Uterus (tissue), 2 donors: ENCODE results near the gene GNAO1.

Source experiments
- POLR2A ChIP-seq, 2 donors: fragments of 450-650 bp; IDR thresholded peaks; one replicate each; pipeline ENCODE4 v1.6.1; 2016; ENCODE audit warnings: antibody characterized with exemption in 2 of 2, mild to moderate bottlenecking in 1 of 2, moderate library complexity in 1 of 2
- TF ChIP-seq, protein P1 (sequence below), 4 experiments: fragments of 200-600 bp in 2 of 4; fragments of 450-650 bp in 2 of 4; sonication (generic) in 2 of 4; IDR thresholded peaks; one replicate each; pipeline ENCODE4 v1.5.1; 2016 to 2019; ENCODE audit warnings: antibody characterized with exemption in 4 of 4, mild to moderate bottlenecking in 2 of 4, moderate library complexity in 1 of 4

DNA sequence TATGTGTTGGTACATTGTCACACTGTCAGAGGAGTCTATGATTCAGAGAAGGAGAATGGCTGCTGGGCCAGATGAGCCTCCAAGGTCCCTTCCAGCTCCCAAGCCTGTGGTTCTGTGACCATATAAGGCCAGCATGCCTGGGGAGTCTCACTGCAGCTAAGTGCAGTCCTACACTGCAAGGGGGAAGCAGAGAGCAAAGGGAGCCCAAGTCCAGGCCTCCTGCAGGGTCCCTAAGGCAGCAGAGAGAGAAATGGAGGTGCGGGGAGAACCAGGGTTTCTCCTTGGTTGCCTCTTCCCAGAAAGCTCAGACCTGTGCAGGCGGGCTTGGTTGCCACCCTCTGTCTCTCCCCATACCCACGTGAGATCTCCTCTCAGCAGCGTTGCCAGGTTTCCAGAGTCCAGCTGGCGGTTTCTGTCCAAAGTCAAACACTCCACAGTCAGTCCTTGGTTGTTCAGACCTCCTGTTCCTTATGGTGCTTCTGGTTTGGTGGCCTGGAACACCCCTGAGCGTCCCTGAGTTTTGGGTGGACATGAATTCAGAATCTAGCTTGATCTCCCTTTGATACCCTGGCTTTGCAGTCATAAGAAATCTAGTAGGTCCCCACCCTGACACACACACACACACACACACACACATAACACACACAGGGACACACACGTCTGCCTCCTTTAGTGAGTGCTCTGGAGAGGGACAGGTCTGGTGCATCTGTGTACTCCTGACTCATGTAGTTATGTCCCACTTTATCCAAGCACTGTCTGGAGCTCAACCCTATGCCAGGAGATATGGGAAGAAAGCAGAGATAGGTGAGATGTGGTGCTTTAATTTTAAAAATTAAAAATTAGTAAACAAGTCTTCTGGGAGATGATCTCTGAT is 78.8 kb downstream of the GNAO1 start:
- TF ChIP-seq, protein P1, sequence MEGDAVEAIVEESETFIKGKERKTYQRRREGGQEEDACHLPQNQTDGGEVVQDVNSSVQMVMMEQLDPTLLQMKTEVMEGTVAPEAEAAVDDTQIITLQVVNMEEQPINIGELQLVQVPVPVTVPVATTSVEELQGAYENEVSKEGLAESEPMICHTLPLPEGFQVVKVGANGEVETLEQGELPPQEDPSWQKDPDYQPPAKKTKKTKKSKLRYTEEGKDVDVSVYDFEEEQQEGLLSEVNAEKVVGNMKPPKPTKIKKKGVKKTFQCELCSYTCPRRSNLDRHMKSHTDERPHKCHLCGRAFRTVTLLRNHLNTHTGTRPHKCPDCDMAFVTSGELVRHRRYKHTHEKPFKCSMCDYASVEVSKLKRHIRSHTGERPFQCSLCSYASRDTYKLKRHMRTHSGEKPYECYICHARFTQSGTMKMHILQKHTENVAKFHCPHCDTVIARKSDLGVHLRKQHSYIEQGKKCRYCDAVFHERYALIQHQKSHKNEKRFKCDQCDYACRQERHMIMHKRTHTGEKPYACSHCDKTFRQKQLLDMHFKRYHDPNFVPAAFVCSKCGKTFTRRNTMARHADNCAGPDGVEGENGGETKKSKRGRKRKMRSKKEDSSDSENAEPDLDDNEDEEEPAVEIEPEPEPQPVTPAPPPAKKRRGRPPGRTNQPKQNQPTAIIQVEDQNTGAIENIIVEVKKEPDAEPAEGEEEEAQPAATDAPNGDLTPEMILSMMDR (IDR thresholded peaks at IDR 0.05) = no peak
- TF ChIP-seq POLR2A (IDR thresholded peaks at IDR 0.05) = no peak
